ENCODE results near the gene ATAD1. TPM values are rescaled to one million over a fixed set of nuclear protein-coding genes. Genes with fewer than 3 reads are reported as not detected.
A peak's percentile ranks its signal among the peaks of the same experiment; 100 is the strongest.
"Not testable (repeated sequence)": the region's sequence is repeated elsewhere in the genome, so short reads cannot be mapped to it uniquely, and the experiment has no call there.

Gene ATAD1
- polyA plus RNA-seq, 3 donors, result 6.3 to 13.2 (median 10.2) TPM

DNA sequence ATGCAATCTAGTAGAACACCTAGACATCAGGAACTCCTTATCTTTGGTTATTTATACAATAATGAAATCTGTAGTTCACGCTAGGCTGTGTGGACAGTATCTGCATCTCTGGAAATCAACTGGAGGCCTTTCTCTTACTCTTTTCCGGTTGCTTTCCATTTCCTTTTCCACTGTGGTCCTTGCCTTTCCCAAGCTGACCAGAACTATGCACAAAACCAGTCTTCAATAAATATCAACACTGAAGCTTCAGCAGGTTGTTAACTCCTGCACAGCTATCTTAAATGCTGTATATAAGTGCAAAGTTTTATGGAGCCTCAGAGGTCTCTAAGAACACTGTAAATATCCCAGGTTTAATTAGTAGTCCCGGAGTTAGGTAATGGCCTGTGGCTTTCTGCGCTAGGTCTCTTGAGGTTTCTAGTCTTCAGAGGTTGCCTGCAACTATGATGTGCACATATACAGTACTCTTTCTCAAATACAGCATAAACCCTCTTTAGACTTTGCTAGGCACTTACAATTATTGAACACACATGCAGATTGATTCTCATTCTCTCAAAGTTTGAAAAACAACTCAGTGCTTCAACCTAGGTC is 42.9 kb upstream of the ATAD1 start:
- H3K27me3 ChIP-seq (ENCODE audit: control insufficient read depth in 2 of 2, insufficient read depth in 2 of 2, low read length in 2 of 2), result no peaks in the 10 kb centered on the region
- Mint-ChIP-seq H3K9me3 (peaks cover 0 to 5% (median 0%) of the 10 kb centered on the region in 7 donors), H3K27ac (peak overlapping the region; percentile 92 to 98 (median 97)), H3K36me3 (peaks cover 3% of the 10 kb centered on the region in 2 donors), H3K4me1 (peaks cover 25% of the 10 kb centered on the region), H3K27me3 (ENCODE audit: low read depth in 3 of 3) (no peaks in the 10 kb centered on the region), H3K4me3 (peak overlapping the region; percentile 98 to 99)
- H3K79me2 ChIP-seq (ENCODE audit: insufficient read depth, low read length), result peaks cover 28% of the 10 kb centered on the region
- no peaks in the 10 kb centered on the region for H3K36me3 ChIP-seq (replicated peaks in 1 of 2; ENCODE audit: control insufficient read depth in 1 of 2, insufficient read depth in 2 of 2, low read length in 2 of 2)
- H3K4me1 ChIP-seq (ENCODE audit: control insufficient read depth in 1 of 2, insufficient read depth in 2 of 2, low read length in 2 of 2), result peaks cover 16 to 39% of the 10 kb centered on the region in 2 donors
- TF ChIP-seq, protein P1, sequence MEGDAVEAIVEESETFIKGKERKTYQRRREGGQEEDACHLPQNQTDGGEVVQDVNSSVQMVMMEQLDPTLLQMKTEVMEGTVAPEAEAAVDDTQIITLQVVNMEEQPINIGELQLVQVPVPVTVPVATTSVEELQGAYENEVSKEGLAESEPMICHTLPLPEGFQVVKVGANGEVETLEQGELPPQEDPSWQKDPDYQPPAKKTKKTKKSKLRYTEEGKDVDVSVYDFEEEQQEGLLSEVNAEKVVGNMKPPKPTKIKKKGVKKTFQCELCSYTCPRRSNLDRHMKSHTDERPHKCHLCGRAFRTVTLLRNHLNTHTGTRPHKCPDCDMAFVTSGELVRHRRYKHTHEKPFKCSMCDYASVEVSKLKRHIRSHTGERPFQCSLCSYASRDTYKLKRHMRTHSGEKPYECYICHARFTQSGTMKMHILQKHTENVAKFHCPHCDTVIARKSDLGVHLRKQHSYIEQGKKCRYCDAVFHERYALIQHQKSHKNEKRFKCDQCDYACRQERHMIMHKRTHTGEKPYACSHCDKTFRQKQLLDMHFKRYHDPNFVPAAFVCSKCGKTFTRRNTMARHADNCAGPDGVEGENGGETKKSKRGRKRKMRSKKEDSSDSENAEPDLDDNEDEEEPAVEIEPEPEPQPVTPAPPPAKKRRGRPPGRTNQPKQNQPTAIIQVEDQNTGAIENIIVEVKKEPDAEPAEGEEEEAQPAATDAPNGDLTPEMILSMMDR (IDR thresholded peaks at IDR 0.05), result no peak
- no peaks in the 10 kb centered on the region for H3K9me3 ChIP-seq (replicated peaks in 1 of 2; ENCODE audit: control insufficient read depth in 1 of 2, insufficient read depth in 1 of 2, low read length in 2 of 2)
- no peak for DNase-seq
- peaks cover 19% of the 10 kb centered on the region for H4K20me1 ChIP-seq (ENCODE audit: insufficient read depth, low read length)
- peak overlapping the region; percentile 97 for H3K4me2 ChIP-seq (replicated peaks; ENCODE audit: extremely low read depth, low read length, poor library complexity, severe bottlenecking)
- peak overlapping the region; percentile 81 to 97 (median 86) for H3K4me3 ChIP-seq (replicated peaks in 1 of 3; ENCODE audit: low read depth in 2 of 3, low read length in 3 of 3)
- H3K9ac ChIP-seq (ENCODE audit: insufficient read depth, low read length, poor library complexity, severe bottlenecking), result peak overlapping the region; percentile 83
- no CpG with 5 or more reads among the region's 4 CpGs for WGBS (ENCODE audit: insufficient coverage)
- H3K27ac ChIP-seq (ENCODE audit: low read depth in 1 of 2, low read length in 2 of 2), result peak overlapping the region; percentile 89 to 93
- intact Hi-C loops (cut with micrococcal nuclease), result loop anchor here (5.0 to 10.0 kb wide), 5 partner anchors 256 to 694 kb away; no protein-coding TSS in a partner anchor
- peak overlapping the region; percentile 93 for H2AFZ ChIP-seq (ENCODE audit: insufficient read depth, low read depth, low read length, poor library complexity, severe bottlenecking)

DNA sequence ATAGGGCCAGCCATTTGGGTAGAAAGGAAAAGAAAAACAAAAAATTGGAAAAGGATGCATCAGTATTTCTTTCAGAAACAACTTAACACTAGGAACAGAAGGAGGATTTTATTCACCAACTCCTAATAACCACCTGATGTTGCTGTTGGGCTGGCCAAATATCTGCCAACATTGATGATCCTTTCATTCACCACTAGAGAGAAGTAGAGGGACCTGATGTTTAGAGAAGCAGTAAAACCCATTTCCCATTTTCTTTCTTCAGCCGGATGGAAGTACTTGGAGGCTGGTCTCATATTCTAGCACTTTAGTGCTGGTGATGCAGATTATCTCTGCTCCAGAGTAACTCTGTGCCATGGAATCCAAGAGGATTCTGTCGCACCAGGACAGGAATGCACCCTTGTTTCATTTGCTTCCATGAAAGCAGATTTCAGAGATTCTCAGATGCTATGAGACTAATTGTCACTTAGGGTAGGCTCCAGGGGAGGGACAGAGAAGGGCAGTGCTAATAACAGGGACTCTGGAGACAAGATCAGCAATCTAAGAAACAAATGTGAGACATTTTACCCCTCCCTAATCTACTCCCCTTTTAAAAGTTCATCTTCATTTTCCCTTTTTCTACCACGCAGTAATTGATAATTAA is 42.2 kb upstream of the ATAD1 start:
- Histone ChIP-seq H3K79me2 (ENCODE audit: insufficient read depth, low read length) (peaks cover 21% of the 10 kb centered on the region), H3K36me3 (replicated peaks in 1 of 2; ENCODE audit: control insufficient read depth in 1 of 2, insufficient read depth in 2 of 2, low read length in 2 of 2) (no peaks in the 10 kb centered on the region), H3K9me3 (replicated peaks in 1 of 2; ENCODE audit: control insufficient read depth in 1 of 2, insufficient read depth in 1 of 2, low read length in 2 of 2) (no peaks in the 10 kb centered on the region), H2AFZ (ENCODE audit: insufficient read depth, low read depth, low read length, poor library complexity, severe bottlenecking) (no peak overlapping the region), H3K4me3 (replicated peaks in 1 of 3; ENCODE audit: low read depth in 2 of 3, low read length in 3 of 3) (no peak overlapping the region), H3K27ac (ENCODE audit: low read depth in 1 of 2, low read length in 2 of 2) (no peak overlapping the region), H3K27me3 (ENCODE audit: control insufficient read depth in 2 of 2, insufficient read depth in 2 of 2, low read length in 2 of 2) (no peaks in the 10 kb centered on the region), H4K20me1 (ENCODE audit: insufficient read depth, low read length) (peaks cover 13% of the 10 kb centered on the region), H3K4me1 (ENCODE audit: control insufficient read depth in 1 of 2, insufficient read depth in 2 of 2, low read length in 2 of 2) (peaks cover 16 to 35% of the 10 kb centered on the region in 2 donors), H3K4me2 (replicated peaks; ENCODE audit: extremely low read depth, low read length, poor library complexity, severe bottlenecking) (no peak overlapping the region), H3K9ac (ENCODE audit: insufficient read depth, low read length, poor library complexity, severe bottlenecking) (no peak overlapping the region)
- H3K4me3 Mint-ChIP-seq, result peak overlapping the region in 1 of 2 donors; percentile 28
- no peaks in the 10 kb centered on the region for H3K36me3 Mint-ChIP-seq
- H3K4me1 Mint-ChIP-seq, result peaks cover 20% of the 10 kb centered on the region
- DNase-seq, result peak; percentile 56 to 75 (median 69)
- TF ChIP-seq, protein P1 (IDR thresholded peaks at IDR 0.05), result peak; percentile 65
- peaks cover 0 to 5% (median 0%) of the 10 kb centered on the region in 7 donors for H3K9me3 Mint-ChIP-seq
- H3K27me3 Mint-ChIP-seq (ENCODE audit: low read depth in 3 of 3), result no peaks in the 10 kb centered on the region
- 10% methylated on average over 2 of the region's 3 CpGs for WGBS (ENCODE audit: insufficient coverage)
- intact Hi-C loops (cut with micrococcal nuclease), result loop anchor here (5.0 to 10.0 kb wide), 5 partner anchors 257 to 695 kb away; no protein-coding TSS in a partner anchor
- H3K27ac Mint-ChIP-seq, result peak overlapping the region in 4 of 7 donors; percentile 30 to 66 (median 40)

DNA sequence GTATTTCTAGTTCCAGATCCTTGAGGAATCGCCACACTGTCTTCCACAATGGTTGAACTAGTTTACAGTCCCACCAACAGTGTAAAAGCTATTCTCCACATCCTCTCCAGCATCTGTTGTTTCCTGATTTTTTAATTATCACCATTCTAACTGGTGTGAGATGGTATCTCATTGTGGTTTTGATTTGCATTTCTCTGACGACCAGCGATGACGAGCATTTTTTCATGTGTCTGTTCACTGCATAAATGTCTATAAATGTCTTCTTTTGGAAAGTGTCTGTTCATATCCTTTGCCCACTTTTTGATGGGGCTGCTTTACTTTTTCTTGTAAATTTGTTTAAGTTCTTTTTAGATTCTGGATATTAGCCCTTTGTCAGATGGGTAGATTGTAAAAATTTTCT is 37.6 kb upstream of the ATAD1 start:
- DNase-seq; H3K4me2 ChIP-seq (replicated peaks; ENCODE audit: extremely low read depth, low read length, poor library complexity, severe bottlenecking); H2AFZ ChIP-seq (ENCODE audit: insufficient read depth, low read depth, low read length, poor library complexity, severe bottlenecking); H3K27ac ChIP-seq (ENCODE audit: low read depth in 1 of 2, low read length in 2 of 2); H3K9me3 Mint-ChIP-seq; H3K36me3 ChIP-seq (replicated peaks in 1 of 2; ENCODE audit: control insufficient read depth in 1 of 2, insufficient read depth in 2 of 2, low read length in 2 of 2); H3K27ac Mint-ChIP-seq; H3K36me3 Mint-ChIP-seq; intact Hi-C loops (cut with micrococcal nuclease); H4K20me1 ChIP-seq (ENCODE audit: insufficient read depth, low read length); H3K27me3 Mint-ChIP-seq (ENCODE audit: low read depth in 3 of 3); H3K79me2 ChIP-seq (ENCODE audit: insufficient read depth, low read length); H3K9ac ChIP-seq (ENCODE audit: insufficient read depth, low read length, poor library complexity, severe bottlenecking); H3K27me3 ChIP-seq (ENCODE audit: control insufficient read depth in 2 of 2, insufficient read depth in 2 of 2, low read length in 2 of 2); H3K4me3 Mint-ChIP-seq; H3K4me3 ChIP-seq (replicated peaks in 1 of 3; ENCODE audit: low read depth in 2 of 3, low read length in 3 of 3); H3K9me3 ChIP-seq (replicated peaks in 1 of 2; ENCODE audit: control insufficient read depth in 1 of 2, insufficient read depth in 1 of 2, low read length in 2 of 2): not testable (repeated sequence)
- 37% methylated on average over 3 of the region's 4 CpGs for WGBS (ENCODE audit: insufficient coverage)
- peaks cover 5 to 13% of the 10 kb centered on the region in 2 donors for H3K4me1 ChIP-seq (ENCODE audit: control insufficient read depth in 1 of 2, insufficient read depth in 2 of 2, low read length in 2 of 2)
- H3K4me1 Mint-ChIP-seq, result peaks cover 13% of the 10 kb centered on the region

Measured in CD14-positive monocyte (primary cell).